ENCODE data around the gene MGRN1.

MGRN1 gene

DNA sequence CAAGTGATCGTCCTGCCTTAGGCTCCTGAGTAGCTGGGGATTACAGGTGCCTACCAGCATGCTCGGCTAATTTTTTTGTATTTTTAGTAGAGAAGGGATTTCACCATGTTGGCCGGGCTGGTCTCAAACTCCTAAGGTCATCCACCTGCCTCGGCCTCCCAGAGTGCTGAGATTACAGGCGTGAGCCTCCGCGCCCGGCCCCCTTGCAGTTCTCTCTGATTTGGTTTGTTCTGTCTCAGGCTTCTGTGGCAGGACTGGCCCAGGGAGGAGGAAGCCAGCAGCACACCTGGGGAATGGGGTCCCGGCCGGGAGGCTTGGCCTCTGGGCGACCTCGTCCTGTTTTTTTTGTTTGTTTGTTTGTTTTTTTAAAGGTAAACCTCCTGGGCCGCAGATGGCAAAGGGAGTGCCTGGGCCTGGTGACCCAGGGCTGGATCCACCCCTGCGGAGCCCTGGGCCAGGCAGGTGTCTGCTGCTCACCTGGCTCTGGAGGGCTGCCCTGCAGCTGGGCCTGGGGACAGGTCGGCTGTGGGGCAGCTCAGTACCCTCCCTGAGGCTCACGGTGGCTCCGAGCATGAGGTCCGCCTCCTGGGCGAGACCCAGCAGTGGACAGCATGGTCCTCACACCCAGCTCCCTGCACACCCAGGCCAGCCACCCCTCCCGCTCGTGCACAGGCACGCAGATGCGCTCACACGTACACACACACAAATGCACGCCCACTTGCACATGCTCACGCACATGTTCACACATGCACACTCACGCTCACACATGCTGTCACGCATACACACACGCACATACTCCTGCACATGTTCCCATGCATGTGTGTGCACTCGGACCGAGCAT is 65.5 kb downstream of the MGRN1 start:
- DNase-seq: no peak

GRCh38 chr16:4690946-4691665 is 66.5 kb downstream of the MGRN1 start:
- DNase-seq: peak; percentile 70

DNA sequence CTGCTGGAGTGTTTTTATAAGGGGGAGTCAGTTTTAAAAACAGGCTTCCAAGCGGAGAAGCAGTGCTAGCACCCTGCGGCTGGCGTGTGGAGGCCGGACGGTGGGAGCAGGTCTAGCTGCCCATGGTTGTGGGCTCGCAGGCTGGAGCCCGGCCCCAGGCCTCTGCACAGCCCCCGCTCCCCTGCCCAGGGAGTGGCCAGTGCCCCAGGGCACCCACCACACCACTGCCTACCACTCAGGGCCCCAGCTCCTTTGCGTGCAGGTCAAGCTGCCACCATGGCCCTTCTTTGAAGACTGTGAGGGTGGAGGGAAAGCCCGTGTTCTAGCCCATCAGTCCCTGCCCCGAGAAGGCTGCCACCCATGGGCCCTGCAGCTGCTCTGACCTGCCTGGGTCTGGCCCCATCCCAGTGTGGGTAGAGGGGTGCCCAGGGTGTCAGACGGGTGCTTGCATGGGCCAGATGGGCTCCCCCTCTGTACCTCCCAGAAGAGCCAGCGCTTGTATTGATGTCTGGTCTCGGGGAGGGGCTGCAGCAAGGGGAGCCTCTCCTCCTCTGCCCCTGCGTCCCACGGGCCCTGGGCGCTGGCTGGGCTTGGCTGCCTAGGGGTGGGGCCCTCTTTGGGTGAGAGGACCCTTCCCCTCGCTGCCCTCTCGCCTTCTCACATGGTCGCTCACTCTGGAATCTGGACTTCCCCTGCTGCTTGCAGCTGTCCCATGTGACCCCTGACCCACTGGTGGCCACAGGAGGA is 67.2 kb downstream of the MGRN1 start:
- no peak for DNase-seq

DNA sequence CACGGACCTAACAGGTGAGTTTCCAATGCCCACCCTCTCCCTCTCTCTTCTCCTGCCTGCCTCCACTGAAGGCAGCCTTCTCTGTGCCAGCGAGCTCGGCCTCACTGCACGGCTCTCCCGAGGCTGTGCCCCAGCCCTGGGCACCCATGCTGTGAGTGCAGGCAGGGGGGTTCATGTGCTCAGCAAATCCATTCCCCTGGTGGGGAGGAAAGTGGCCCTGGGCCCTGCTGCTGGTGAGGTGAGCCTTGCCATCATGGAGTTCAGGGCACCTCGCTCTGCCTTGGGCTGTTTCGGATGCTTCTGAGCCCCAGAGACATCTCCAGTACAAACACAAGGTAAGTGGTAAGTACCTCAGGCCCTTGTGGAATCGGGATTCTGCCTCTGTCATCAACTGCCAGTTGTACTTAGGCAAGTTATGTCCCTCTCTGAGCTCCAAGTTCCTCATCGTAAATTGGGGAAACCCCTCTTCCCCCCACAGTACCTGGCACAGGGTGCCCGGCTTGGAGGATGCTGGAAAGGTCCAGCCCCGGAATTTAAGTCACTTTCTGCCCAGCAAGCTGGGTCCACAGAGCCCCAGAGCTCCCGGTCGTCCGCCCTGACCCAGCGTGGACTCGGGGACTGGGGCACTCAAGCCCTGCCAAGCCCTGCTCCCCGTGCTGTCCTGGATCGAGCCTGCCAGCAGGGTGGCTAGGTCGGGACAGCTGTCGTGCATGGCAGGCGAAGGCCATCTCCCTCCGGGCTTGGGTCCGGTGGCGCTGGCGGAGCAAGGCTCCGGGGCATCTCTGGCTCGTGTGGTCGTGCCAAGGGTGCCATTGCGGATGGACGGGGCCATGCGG is 68.1 kb downstream of the MGRN1 start:
- DNase-seq: peak; percentile 51

- peak; percentile 94 for DNase-seq
Measured at GRCh38 chr16:4693296-4693955, 68.8 kb downstream of the MGRN1 start, which contains the start of gene NUDT16L1. Gene NUDT16L1, plus strand, starts transcription at chr16:4693562. Its CDS starts 165 bp downstream, at chr16:4693727.

GRCh38 chr16:4693956-4694641 is 69.5 kb downstream of the MGRN1 start:
- DNase-seq: no peak

GRCh38 chr16:4694642-4695451 is 70.2 kb downstream of the MGRN1 start:
- no peak for DNase-seq

DNA sequence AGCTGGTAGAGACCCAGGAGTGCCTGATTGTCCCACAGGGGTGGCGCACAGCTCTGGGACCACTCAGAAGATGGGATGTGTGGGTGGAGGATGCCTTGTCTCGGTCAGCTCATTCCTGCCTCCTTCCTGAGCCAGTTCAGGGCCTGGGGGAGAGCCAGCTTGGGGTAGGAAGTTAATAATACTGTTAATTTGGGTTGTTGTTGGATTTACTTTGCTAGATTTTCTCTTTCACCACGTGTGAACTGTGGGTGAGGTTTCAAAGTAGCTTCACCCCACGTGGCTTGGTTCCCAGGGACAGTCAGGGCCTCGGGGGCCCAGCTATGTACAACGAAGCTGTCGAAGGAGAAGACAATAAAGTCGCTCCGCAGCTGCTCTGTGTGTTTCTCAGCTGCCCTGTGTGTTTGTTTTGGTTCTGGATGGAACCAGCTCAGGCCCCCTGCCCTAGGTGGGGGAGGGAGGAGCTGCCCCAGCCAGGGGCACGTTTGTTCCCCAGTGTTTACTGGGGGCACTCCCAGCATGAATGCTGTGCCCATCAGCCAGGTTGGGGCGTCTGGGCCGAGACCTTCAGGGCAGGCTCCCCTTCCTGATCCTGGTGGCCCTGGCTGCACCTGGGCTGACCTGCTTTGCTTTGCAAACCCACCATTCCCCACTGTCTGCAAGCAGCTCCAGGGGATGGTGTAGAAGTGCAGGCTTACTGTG is 71.0 kb downstream of the MGRN1 start:
- DNase-seq: no peak

GRCh38 chr16:4696172-4696904 is 71.7 kb downstream of the MGRN1 start:
- DNase-seq: no peak

DNA sequence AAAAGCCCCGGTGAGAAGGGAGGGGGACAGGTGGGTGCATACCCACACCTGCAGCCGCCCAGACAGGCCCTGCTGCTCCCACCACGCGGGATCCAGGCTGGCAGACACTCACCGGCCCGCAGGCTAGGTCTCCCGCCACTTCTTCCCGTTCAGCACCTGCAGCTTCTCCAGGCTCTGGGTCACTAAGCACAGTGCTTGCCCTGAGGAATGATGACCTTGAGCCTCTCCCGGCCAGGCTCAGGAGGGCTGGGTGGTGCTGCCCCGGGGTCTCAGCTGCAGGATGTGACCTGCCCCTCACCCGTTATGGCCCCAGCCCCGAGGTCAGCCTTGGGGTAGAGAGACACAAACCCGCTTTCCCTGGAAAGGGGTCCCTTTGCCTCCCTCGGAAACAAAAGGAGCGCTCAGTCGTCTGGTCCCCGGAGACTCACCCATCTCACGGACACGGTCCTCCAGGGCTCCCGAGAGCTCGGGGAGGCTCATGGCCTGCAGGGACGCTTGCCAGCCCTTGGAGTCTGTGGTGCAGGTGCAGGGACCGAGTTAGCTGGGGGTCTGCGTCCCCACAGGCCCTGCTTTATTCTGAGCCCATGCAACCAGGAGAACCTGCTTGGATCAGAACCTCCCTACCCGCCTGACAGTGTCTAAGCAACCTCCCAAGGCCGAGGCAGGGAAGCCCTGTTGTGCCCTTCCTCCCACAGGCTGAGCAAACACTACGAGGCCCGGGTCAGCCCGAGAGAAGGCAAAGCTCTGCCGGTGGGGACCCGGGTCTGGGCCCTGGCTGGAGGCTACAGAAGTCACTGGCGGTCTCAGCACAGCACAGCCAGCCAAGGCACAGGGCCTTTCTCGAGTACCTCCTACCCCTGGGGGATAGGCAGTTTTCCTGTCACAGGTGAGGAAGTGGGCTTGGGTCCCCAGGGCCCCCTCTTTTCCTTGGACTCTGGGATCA is 72.5 kb downstream of the MGRN1 start:
- DNase-seq: no peak

- DNase-seq: no peak
Measured at GRCh38 chr16:4697848-4698291, 73.2 kb downstream of the MGRN1 start.

GRCh38 chr16:4698321-4699045 is 73.9 kb downstream of the MGRN1 start:
- no peak for DNase-seq

DNA sequence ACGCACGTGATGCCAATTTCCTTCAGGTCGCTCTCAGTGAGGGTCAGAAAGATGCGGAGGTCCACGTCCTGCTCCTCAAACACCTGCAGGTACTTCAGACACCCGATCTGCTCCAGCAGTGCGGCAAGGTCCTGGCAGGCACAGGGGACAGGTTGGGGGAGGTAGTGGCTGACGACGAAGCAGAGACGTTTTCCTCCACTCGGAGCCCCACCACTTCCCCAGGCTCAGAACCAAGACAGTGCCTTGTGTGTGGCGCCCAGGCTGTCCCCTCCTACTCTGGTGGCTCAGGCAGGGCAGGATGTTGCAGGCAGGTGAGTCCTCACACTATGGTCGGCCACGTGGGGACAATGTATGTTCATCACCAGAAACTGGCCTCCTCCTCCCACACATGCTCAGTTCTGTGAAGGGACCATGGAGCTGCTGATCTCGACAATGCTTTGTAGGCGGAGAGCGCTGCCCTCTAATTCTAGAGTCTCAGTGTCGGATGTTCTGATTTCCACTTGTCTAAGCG is 74.5 kb downstream of the MGRN1 start:
- no peak for DNase-seq

- no peak for DNase-seq
Measured at GRCh38 chr16:4700380-4700996, 75.9 kb downstream of the MGRN1 start.

- DNase-seq: no peak
Measured at GRCh38 chr16:4700997-4701743, 76.5 kb downstream of the MGRN1 start.

All from MV-4-11 (cell line).